GM19238 (cell line): Measurements from ENCODE around the gene KPNA5.
"Not testable (repeated sequence)": the region's sequence is repeated elsewhere in the genome, so short reads cannot be mapped to it uniquely, and the experiment has no call there.

Source experiments
- DNase-seq: peaks from one replicate; pipeline ENCODE4 v3.0.0; 2011; ENCODE audit warnings: low spot score; ENCODE audit not compliant: insufficient read length

Gene KPNA5

GRCh38 chr6:116697480-116697879 is 16.5 kb downstream of the KPNA5 start:
- DNase-seq: no peak

GRCh38 chr6:116703888-116704287 is 22.9 kb downstream of the KPNA5 start:
- DNase-seq: not testable (repeated sequence)

GRCh38 chr6:116705917-116706316 is 24.9 kb downstream of the KPNA5 start:
- DNase-seq: no peak

DNA sequence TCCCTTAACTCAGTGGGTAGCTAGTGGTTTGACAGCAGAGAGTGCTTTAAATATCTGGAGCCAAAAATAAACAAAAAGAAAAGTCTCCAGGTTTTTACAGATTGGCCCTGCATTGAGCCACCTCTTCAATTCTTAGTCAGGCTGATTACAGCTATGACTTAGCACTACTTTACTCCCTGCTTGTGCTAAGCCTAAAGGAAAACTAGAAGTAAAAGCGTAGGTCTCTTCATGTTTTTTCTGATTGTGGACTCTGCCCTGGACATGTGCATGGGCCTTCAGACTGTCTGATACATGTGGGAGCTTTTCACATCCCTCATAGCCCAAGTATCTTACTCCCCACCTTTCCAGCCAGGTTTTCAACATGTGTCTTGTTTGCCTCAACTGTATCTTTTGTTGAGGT is 33.3 kb downstream of the KPNA5 start:
- DNase-seq: no peak

- no peak for DNase-seq
Measured at GRCh38 chr6:116714761-116715160, 33.8 kb downstream of the KPNA5 start.

DNA sequence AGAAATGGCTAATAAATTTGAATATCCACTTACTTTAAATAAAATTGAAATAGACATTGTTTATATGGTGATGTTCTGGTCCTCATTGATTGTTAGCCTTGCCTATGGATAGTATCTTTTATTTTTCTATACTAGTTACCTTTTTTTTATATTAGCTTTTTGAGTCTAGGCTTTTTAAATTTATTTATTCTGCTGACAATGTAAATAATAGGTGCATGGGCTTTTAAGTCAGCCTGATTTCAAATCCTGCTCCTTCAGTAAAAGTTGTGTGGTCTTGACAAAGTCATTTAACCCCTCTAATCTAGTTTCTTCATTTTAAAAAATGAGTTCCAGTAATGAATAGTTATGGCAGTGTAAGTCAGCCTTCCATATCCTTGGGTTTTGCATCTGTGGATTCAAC is 45.9 kb downstream of the KPNA5 start:
- no peak for DNase-seq

- DNase-seq: no peak
Measured at GRCh38 chr6:116730513-116730912, 49.5 kb downstream of the KPNA5 start.

- no peak for DNase-seq
Measured at GRCh38 chr6:116737004-116737403, 56.0 kb downstream of the KPNA5 start.

DNA sequence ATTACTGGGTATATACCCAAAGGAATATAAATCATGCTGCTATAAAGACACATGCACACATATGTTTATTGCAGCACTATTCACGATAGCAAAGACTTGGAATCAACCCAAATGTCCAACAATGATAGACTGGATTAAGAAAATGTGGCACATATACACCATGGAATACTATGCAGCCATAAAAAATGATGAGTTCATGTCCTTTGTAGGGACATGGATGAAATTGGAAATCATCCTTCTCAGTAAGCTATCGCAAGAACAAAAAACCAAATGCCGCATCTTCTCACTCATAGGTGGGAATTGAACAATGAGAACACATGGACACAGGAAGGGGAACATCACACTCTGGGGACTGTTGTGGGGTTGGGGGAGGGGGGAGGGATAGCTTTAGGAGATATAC is 59.5 kb downstream of the KPNA5 start:
- DNase-seq: not testable (repeated sequence)

DNA sequence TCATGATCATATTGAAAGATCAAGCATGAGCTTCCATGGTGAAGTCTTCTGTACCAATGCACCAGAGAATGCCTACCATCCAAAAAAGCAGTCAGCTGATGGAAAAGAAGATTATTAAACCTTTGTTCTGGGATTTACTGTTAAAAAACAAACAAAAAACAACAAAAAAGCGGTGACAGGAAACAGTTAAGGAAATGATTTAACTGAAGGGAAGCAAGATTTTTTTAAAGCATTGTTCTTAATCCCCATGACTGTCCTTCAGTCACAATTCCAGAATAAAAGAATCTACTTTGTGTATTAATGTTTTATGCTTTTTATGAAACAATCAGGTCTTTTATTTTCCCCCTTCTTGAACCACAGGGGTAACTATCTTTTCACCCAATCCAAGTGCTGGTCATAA is 60.6 kb downstream of the KPNA5 start:
- DNase-seq: no peak

GRCh38 chr6:116745176-116745575 is 64.2 kb downstream of the KPNA5 start:
- no peak for DNase-seq

- DNase-seq: no peak
Measured at GRCh38 chr6:116761779-116762178, 80.8 kb downstream of the KPNA5 start.

- no peak for DNase-seq
Measured at GRCh38 chr6:116762235-116762634, 81.2 kb downstream of the KPNA5 start.

DNA sequence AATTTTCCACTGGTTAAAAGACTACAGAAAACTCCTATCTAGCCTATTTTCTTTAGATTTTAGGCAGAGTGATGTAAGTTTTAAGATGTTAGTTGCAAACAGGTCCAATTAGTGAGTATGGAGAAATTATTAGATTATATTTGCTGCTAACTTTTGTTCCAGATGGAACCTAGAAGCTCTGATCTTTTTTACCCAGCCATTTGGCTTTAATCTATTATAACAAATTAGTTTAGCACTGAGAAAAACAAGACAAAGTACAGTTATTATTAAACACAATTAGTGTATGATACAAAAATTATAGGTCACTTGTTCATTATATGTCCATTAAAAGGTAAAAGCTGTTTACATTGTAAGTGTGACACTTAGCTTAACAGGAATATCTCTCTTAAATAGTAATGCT is 82.0 kb downstream of the KPNA5 start:
- DNase-seq: no peak

DNA sequence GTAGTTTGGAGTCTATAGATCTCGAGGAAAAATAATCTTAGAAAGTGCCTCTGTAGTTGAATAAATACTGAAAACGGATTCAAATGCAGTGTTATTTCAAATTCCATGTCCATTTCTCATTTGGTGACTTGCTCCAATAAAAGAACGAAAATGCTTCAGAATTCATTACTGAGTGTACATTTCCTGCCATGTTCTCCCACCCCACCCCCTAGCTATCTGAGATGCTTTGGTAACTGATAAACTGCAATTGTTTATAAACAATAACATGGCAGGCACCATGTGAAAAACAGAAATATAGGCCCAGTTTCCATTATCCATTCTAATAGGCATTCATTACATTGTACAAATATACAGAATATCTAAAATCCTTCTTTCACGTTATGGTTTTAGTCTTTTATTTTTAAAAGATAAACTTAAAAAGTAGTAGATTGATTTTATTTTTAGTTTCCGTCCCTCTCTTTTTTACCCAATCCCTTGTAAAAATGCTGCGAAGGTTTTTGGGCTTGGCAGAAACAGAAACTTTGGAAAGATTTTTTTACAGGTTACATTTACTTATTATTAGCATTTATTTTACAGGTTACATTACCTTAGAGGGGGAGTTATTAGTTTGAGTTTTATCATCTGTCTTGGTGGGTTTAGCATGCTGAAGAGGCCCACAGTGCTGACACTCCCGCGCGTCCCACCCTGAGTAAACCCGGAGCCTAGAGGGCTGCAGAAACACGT is 83.1 kb downstream of the KPNA5 start:
- no peak for DNase-seq

DNA sequence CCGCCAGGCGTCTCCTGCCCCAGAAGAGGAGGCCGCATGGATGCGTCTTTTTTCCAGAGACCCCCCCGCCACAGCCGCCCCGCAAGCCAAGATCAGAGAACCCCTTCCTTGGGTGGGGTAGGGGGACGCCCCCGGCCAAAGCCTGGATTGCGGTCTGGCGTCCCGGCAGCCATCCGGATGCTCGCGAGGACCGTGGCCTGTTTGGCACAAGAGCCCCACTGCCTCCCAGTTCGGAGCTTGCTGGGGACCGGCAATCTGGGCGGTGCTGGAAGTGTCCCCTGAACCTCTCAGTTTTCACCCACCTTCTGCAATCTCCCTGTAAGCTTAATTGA is 83.6 kb downstream of the KPNA5 start:
- no peak for DNase-seq

- no peak for DNase-seq
Measured at GRCh38 chr6:116764961-116765841, 84.2 kb downstream of the KPNA5 start, which contains the start of gene FAM162B. Gene FAM162B (minus strand): TSS chr6:116765719. CDS start chr6:116765576, 143 bp downstream.

DNA sequence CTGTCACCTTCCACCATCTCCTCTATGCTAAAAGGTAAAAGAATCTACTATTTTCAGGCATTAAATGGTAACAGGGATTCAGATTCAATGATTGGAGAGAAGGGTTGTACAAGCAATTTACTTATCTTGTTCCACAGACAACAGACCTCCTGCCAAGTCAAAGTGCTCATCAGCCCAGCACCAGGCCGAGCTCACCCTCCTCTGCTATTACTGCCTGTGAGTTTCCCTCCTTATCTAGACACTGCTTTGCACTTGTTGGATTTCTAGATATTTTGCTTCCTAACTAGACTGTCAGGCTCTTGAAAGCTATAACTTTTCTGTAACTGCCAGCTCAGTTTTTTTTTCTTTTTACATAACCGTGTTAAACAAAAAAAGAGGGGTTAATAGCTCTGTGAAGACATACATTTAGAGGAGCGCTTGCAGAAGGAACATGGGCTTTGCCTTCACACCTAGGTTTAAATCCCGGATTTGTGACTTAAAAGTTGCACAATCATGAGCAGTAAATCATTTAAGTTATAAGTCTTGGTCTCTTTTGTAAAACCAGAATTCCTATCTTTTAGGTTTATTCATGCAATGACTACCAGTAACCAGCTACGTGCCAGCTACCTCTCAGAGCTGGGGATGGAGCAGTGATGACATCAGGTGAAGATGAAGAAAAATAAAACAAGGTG is 85.6 kb downstream of the KPNA5 start:
- no peak for DNase-seq

GRCh38 chr6:116767715-116768114 is 86.7 kb downstream of the KPNA5 start:
- no peak for DNase-seq

GRCh38 chr6:116772450-116772849 is 91.4 kb downstream of the KPNA5 start:
- no peak for DNase-seq

DNA sequence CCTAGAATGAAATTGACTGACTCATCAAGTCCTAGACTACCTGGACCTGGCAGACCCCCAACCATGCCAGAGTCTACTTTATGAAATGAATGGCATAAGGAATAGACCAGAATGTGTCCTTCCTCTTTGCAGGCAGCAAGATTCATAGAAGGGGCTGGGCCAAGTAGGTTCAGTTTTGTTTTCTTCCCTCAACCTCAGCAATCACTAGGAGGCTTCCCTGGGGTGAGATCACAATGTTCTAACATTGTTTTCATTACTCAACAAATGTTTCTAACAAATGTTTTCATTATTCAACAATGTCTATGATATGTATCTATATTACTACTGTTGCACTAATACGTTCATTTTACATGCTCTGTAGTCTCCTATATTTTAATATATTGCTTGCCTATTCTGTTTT is 92.9 kb downstream of the KPNA5 start:
- DNase-seq: no peak

DNA sequence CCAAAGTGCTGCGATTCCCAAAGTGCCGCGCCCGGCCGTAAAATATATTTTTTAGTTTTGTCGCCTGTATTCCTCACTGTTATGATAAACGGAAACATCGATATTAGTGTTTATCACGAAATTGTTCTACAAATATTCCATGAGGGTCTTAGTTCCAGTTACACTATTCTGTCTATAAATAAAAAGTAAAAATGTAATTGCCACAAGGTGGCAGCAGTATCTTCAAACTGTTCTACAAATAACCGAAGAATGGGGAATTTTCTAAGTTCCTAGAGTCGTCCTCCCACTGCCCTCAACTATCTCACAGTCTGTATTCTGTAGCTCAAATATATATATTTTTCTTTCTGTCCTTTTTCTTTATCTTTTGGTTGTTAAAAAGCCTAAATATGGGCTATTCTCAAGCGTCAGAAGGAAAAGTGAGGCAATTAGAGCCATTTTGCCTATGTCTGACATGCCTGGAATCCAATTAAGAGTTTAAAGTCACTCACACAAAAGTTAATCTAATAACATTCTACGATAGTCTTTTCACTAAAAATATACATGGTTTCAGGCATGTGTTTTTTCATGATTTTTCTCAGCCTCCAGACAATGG is 98.7 kb downstream of the KPNA5 start:
- DNase-seq: no peak
